Fibroblast of skin of back (primary cell): ENCODE results near the gene TRIM54.
"Not testable (repeated sequence)": the region's sequence is repeated elsewhere in the genome, so short reads cannot be mapped to it uniquely, and the experiment has no call there.

Experiments
- DNase-seq: peaks from one replicate; pipeline ENCODE4 v3.0.0-alpha.2; 2013

TRIM54 gene

DNA sequence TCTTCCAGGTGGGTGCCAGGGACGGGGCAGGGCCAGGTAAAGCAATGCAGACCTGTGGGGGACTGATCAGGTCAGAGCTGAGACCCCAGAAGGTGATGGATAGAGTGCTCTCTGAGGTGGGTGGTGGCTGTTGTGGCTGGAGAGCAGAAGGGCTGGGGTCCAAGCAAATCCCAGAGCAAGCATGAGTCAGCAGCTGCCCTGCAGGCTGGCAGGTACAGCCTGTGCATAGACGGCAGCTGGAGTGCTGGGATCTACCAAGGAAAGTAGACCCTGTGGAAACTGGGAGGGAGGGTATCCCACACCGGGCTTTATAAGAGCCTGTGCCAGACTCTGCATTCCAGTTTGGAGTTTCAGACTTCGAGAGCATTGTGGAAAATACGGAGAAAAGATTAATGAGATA, 663 bp downstream of the TRIM54 start:
- no peak for DNase-seq

DNA sequence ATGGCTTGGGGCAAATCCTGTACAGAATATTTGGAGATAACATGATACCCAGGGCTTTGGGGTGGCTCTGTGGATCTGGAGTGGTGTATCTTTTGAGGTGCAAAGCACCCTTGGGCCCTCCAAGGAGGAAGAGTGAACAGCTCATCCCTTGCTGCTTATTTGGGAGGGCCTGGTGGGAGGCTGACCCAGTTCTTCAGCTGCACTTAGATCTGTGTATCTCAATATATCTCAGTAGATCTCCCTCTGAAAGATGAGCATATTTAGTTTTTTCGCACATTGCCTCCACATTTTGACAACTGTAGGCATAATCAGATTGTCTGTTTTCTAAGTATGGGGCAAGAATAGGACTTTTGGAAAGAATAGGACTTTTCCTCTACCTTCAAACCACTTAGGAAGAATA, 2.8 kb downstream of the TRIM54 start:
- DNase-seq, result no peak

DNA sequence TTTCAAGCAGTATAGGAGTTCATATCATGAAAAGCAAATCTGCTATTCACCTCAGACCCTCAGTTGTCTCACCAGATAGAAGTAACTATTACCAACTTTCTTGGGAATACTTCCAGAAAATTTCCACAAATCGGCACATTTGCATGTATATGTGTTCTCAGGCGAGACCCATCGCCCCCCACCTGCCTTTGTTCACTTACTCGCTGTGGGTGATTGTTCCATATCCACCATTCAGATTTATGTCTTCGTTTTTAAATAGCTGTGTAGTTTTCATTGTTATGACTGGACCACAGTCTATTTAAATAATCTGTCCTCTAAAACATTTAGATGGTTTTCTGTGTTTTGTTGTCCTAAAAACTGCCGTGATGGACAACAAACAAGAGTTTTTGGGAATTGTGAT, 3.3 kb downstream of the TRIM54 start:
- no peak for DNase-seq

DNA sequence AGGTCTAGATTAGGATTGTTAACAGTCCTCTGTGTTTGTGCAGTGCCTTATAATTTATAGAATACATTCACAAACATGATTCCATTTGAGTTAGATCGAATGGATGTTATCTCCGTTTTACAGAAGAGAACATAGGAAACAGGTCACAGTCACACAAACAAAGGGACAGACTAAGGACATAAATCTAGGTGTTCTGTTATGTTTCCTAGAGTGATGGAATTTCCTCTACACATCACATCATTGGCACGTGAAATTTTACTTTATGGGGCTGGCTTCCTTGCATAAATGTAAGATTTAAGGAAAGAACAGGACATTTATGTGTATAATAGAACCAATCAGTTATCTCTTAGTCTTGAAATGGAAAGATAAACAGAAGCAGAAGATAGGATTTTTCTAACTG, 6.4 kb downstream of the TRIM54 start:
- DNase-seq, result no peak

DNA sequence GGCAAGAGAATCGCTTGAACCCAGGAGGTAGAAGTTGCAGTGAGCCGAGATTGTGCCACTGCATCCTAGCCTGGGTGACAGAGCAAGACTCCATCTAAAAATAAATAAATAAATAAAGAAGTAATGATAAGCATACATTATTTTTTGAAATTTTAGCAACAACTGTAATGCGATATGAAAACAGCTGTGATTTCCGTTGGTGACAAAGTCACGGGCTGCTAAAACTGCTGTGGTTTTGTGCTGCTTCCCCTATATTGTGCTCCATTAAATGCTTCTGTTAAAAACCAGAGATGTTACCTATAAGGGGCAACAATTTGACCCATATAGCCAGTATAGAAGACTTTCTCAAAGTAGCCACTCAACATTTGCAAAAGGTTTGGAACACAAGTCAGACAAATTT, 8.3 kb downstream of the TRIM54 start:
- DNase-seq, result no peak

DNA sequence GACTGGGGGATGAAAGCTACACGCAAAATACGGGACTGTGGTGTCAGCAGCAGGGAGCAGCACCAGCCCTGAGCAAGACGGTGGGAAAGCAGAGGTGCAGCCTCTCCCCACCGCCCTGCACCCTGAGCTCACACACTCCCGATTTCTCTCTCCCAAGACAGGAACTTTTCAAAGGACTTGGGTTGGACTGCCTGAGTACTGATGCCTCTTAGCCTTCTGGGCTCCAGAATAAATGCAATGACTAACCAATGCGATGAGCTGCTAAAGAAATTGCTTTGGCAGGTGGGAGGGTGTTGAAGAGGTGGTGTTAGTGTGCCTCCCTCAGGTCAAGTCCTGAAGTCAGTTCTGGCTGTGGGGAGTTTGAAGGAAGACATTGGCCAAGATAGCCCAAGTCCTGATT, 9.6 kb downstream of the TRIM54 start:
- no peak for DNase-seq

DNA sequence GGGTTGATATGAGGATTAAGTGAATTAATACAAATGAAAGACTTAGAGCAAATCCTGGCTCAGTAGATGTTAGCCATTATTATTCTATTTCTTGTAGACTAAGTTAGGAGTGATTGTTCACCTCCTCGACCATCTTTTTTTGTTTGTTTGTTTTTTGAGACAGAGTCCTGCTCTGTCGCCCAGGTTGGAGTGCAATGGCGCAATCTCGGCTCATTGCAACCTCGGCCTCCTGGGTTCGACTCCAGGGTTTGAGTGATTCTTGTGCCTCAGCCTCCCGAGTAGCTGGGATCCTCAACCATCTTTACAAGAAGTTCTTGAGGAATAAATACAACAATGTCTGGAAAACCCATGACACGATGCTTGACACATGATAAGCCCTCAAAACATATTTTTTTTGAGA, 12.7 kb downstream of the TRIM54 start:
- no peak for DNase-seq

DNA sequence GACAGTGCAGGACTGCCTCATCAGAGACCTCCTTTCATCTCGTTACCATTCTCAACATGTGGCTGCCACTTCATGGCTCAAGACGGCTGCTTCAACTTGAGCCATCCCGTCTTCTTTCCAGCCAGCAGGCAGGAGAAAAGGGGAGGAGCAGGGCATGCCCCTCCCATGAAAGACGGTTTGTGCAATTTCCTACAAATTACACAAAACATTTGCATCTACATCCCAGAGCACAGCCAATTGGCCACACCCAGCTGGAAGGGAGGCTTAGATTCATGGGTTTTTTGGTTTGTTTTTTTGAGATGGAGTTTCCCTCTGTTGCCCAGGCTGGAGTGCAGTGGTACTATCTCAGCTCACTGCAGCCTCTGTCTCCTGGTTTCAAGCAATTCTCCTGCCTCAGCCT, 14.3 kb downstream of the TRIM54 start:
- DNase-seq, result no peak

DNA sequence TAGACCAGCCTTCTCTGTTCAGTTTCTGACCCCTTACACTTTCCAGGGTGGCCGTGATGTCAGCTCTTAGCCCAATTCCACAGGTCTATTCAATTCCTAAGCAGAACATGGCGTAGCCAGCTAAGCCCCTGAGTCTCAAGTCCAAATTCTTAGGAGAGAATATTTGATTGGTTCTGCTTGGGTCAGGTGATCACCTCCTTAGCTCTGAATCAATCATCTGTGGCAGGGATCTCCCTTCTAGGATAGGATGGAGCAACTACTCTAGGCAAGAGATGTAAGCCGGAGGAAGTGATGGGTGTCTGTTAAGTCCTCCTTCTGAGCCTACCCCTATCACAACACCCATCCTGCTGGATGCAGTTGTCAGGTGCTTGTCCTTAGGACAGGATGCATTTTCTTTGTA, 15.0 kb downstream of the TRIM54 start:
- DNase-seq, result no peak

DNA sequence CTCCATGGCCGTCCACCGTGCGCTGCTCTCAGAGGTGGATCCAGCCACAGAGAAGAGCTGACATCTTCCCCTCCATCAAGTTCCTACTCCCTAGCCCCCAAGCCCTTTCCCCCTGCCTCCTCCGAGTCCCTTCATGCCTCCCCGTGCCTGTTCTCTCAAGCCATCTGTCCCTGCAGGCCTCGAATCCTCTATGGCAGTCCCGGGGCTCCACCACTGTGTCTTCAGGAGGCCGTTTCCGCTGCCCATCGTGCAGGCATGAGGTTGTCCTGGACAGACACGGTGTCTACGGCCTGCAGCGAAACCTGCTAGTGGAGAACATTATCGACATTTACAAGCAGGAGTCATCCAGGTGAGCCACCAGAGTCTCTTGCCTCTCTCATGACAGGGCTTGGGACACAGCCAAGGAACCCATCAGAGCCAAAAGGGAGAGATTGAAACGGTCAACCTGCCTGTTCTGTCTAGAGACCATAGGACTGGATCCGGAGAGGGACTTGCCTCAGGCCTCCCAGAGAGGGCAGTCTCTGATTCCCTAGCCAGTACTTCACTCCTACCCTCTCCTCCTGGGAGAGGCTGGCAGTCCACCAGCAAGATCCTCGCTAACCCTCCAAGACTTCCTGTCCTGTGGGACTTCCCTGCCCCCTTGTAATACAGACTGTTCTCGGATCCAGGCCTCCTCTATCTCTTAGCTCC, 16.3 kb downstream of the TRIM54 start:
- no peak for DNase-seq

DNA sequence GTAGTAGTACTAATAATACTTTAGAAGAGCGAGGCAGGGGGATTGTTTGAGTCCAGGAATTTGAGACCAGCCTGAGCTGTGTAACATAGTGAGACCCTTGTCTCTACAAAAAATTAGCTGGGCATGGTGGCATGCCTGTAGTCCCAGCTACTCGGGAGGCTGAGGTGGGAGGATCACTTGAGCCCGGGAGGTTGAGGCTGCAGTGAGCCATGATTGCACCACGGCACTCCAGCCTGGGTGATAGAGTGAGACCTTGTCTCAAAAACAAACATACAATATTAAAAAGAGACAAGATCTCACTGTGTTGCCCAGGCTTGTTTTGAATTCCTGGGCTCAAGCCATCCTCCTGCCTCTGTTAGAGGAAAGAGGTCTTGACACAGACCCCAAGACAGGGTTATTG, 18.4 kb downstream of the TRIM54 start:
- DNase-seq, result not testable (repeated sequence)

DNA sequence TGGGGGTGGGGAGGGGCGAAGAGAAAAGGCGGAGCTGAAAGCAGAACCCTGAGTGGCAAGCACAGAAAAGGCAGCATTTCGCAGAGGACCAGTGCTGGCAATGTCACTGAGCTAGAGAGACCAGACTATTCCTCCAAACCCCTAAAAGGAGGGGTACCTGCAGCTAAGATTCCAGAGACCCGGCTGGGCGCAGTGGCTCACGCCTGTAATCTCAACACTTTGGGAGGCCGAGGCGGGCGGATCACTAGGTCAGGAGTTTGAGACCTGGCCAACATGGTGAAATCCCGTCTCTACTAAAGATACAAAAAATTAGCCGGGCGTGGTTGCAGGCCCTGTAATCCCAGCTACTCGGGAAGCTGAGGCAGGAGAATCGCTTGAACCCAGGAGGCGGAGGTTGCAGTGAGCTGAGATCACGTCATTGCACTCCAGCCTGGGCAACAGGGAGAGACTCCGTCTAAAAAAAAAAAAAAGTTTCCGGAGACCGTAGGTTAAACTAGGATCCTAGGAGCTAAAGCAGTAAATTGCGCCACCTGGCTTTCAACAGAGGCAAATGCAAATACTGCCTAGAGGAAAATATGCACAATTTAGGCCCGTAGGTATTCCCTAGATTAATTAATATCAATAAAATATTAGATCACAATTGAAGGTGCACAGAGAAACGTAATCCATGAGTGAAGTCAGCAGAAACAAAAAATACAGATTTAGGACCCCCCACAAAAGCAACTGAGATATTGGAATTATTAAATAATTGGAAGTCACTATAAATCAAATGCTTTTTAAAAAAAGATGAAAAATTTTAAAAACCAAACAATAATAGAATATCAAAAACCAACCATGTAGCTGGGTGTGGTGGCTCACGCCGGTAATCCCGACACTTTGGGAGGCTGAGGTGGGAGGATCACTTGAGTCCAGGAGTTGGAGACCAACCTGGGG, 21.1 kb downstream of the TRIM54 start:
- peak; percentile 77 for DNase-seq

DNA sequence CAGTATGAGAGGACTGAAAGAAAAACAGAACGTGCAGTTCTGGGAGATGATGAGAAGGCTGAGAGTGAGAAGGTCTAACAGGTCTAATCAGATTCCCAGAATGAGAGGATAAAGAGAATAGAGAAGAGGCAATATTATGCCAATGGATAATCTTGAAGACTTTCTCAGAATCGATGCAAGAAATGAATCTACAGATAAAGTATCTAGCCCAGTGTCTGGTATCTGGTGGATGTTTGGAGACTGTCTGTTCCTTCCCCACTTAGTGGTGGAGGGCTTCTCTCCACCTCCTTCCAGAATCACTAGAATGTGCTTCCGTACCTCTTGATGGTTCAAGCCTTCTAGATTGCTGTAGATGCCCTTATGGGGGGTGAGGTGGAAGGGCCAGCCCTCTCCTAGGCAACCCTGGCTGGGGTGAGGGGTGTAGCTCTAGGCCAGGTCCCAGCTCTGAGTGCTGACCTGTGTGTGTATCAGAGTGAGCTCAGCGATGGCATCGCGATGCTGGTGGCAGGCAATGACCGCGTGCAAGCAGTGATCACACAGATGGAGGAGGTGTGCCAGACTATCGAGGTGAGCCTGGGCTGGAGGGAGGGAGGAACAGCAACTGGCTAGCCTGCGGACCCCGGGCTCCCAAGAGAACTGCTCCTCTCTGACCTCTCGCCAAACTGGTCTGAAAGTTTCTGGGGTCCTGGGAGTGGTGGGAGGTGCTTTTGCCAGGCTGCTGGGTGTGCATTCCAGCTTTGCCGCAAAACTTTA, 22.4 kb downstream of the TRIM54 start:
- DNase-seq, result no peak

DNA sequence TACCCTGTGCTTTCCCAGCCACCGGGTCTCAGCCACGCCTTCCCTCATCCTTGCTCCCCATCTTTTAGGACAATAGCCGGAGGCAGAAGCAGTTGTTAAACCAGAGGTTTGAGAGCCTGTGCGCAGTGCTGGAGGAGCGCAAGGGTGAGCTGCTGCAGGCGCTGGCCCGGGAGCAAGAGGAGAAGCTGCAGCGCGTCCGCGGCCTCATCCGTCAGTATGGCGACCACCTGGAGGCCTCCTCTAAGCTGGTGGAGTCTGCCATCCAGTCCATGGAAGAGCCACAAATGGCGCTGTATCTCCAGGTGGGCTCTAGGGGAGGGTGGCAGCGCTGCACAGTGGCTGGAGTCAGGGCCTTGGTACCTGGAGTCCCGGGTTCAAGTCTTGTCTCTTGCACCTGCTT, 23.3 kb downstream of the TRIM54 start:
- DNase-seq, result no peak

DNA sequence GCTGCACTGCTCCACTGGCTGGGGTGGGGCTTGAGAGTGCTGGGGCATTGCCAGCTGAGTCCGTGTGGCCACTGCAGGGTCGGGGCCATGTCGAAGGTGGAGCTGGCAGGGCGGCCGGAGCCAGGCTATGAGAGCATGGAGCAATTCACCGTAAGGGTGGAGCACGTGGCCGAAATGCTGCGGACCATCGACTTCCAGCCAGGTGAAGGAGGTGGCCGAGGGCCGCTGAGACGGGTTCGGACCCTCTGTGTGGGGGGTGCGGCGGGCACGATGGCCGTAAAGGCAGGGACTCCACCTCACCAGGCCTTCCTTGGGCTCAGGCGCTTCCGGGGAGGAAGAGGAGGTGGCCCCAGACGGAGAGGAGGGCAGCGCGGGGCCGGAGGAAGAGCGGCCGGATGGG, 23.9 kb downstream of the TRIM54 start:
- DNase-seq, result no peak

DNA sequence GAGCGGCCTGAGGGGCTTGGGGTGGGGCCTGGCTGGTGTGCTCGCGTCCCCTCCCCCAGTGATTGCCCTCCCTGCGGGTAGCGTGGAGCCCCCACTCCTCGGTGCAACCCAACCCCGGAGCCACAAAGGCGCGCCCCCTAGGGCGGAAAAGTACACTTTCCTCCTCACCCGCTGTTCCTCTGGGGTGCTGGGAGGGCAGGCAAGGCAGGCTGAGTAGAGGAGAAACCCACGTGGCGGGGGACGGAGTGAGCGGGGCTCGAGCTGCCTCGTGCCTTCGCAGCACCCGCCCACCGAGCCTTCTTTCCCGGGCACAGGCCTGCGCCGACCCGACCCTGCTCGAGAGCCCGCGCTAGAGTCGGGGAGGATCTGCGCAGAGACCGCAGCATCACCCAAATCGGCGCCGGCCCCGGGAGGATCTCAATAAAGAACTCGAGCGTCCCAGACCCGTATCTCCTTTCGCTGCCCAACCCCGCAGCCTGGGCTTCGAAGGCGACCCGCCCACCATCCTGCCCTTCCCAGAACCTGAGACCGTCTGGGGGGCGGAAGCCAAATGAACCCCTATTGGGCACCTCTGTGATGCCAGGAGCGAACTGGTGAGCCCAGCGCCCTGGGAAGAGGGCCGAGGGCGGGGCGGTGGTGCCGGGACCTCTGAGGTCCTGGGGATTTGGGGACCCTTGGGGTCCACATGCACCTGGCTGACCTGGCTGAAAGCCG, 24.5 kb downstream of the TRIM54 start:
- no peak for DNase-seq

DNA sequence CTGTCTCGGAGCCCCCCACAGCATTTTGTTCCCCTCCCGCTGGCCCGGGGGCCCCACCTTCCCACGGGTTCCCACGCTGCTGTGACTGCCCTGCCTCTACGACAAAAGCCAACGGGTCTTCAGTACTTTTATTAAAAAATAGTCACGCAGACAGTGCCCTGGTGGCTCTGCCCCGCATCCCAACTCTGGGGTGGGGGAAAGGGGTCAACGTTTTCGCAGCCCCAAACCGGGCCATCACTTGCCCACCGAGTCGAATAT, 25.0 kb downstream of the TRIM54 start:
- no peak for DNase-seq

DNA sequence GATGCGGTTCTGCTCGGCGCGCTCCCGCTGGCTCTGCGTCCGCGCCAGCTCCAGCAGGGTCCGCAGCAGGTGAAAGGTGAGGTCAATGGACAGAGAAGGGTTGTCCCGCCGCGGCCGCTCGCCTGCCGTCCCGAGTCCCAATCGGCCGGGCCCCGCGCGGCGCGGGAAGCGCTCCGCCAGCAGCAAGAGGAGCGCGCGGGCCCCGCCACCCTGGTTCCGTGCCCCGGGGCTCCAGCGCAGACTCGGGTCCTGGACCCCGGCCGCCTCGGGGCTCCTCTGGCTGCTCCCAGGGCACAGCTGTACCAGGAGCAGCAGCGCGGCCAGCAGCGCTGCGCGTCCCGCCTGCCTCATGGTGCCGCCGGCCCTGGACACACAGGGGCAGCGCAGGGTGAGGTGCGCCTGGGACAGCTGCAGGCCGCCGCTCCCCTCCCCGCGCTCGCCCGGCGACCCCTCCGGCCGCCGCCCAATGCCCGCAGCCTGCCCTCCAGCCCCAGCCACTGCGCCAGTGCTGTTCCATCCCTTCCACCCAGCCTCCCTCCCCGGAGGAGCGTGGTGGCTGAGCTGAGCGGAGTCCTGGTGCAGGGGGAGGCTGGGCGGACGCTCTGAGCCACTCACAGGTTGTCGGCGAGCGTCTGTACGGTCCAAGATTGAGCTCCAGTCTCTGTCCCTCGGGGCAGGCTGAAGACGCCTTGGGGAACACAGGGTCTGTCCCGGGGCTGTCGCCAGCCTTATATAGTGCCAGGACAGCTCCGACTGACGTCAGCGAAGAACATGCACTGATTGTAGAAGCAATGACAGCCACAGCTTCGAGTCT, 25.5 kb downstream of the TRIM54 start:
- DNase-seq, result no peak

DNA sequence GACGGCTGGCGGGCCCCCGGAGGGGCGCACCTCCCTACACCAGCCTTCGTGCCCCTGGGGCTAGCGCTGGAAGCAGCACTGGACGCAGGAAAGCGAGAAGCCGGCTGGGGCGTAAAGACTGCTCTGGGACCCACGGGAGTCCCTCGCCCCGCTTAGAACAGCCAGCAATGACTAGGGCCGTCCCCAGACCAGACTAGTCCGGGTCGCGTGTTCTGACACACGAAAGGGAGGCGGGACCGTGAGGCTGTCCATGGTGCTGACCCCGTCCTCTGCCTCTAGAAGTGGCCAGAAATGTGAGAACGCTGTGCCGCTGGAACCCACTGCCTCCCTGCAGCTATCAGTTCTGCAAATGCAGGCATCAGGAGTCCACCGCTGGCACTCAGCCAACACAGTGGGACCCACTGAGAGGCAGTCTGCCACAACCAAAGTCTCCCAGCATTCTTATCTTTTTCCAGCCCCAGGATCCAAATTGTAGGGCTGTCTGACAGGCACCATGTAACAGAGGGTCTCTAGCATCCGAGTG, 26.2 kb downstream of the TRIM54 start, which contains the start of gene UCN:
UCN (minus strand) TSS at position 87 of the 523 bp plus-strand sequence. CDS start 550 bp downstream, outside the sequence.
- peak; percentile 47 for DNase-seq

DNA sequence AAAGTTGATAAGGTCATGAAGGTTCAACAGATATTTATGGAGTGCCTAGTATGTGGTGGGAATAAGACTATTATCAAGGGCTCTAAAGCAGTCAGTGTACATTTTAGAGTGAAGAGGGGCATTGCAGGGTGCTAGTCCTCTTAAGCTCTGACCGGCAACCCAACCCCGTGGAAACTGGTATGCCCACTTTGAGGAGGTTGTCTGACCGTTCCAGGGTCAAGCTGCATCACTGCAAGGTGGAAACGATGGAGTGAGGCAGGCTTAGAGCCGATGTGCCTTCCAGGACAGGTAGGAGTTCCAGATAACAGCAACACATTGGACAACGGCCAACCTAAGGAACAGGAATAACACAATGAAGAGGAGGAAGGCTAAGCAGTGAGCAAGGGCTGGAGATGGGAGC, 27.4 kb downstream of the TRIM54 start:
- DNase-seq, result no peak

DNA sequence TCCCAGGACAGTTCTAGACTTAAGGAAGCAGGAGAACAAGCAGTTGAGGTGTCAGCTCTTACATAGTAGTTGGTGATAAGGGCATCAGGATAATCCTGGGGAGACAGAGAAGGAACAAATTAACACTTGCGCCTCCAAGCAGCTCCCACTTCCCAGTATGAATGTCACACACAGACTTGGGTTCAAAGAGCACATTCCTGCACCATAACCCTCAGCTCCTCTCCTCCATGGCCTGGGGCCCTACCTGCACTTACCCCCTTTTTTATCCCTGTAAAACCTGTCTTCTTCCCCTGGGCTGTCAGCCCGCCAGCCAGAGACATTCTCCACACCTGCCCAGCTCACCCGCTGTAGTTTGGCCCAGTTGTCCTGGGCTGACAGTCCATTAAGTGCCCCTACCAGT, 29.9 kb downstream of the TRIM54 start:
- no peak for DNase-seq
